Measurements from ENCODE around the gene STXBP2.

DNA sequence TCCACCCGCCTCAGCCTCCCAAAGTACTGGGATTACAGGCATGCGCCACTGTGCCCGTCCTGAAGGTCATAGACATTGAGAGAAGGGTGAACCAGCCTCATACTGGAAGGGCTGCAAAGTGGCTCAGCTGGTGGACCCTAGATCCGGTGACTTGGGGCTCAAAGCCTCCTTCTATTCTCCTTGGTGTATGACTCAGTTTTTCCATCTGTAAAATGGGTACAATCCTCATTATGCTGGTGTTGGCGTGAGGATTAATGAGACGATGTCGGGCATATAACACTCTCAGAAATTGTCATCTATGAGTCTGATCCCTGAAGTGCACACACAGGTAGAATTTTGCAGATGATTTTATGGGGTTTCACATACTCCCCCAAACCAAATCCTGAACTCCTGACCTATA lies 47.1 kb upstream of the STXBP2 start:
- TF ChIP-seq CTCF (IDR thresholded peaks at IDR 0.05), result no peak
- TF ChIP-seq POLR2A (IDR thresholded peaks at IDR 0.05), result no peak
- no peak for TF ChIP-seq POLR2AphosphoS5 (IDR thresholded peaks at IDR 0.05)

Data from prostate gland (tissue), 2 donors.